ENCODE results near the gene FRMD4A.

DNA sequence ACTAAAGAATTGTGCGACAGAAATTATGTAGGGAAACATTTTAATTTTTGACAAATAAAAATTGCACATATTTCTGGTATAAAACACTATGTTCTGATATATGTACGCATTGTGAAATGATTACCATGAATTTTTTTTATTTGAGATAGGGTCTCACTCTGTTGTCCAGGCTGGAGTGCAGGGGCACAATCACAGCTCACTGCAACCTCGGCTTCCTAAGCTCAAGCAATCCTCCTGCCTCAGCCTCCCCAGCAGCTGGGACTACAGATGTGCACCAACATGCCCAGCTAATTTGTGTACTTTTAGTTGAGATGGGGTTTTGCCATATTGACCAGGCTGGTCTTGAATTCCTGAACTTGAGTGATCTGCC is 149.2 kb downstream of the FRMD4A start:
- TF ChIP-seq POLR2A (IDR thresholded peaks at IDR 0.05) (no peak), EP300 (IDR thresholded peaks at IDR 0.05) (no peak)
- TF ChIP-seq, protein P1, sequence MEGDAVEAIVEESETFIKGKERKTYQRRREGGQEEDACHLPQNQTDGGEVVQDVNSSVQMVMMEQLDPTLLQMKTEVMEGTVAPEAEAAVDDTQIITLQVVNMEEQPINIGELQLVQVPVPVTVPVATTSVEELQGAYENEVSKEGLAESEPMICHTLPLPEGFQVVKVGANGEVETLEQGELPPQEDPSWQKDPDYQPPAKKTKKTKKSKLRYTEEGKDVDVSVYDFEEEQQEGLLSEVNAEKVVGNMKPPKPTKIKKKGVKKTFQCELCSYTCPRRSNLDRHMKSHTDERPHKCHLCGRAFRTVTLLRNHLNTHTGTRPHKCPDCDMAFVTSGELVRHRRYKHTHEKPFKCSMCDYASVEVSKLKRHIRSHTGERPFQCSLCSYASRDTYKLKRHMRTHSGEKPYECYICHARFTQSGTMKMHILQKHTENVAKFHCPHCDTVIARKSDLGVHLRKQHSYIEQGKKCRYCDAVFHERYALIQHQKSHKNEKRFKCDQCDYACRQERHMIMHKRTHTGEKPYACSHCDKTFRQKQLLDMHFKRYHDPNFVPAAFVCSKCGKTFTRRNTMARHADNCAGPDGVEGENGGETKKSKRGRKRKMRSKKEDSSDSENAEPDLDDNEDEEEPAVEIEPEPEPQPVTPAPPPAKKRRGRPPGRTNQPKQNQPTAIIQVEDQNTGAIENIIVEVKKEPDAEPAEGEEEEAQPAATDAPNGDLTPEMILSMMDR (IDR thresholded peaks at IDR 0.05): no peak

Measured in upper lobe of left lung (tissue), 4 donors.